Right renal cortex interstitium (tissue), 3 donors: ENCODE results near the gene LHX8. TPM values are rescaled to one million over a fixed set of nuclear protein-coding genes. Genes with fewer than 3 reads are reported as not detected.
"Not testable (repeated sequence)": the region's sequence is repeated elsewhere in the genome, so short reads cannot be mapped to it uniquely, and the experiment has no call there.

ENCODE experiments used
- DNase-seq, 3 donors: peaks; one replicate each; pipeline ENCODE4 v3.0.0-alpha.2; 2013; ENCODE audit warnings: low read depth in 3 of 3, low spot score in 2 of 3
- polyA plus RNA-seq, 3 donors: library from polyadenylated mRNA; unstranded; fragments of 120-200 nt; gene quantifications; one replicate each; pipeline ENCODE4 v1.2.1, GENCODE V29; 2013; ENCODE audit not compliant: insufficient read length in 3 of 3

The LHX8 gene
- polyA plus RNA-seq, result not detected

DNA sequence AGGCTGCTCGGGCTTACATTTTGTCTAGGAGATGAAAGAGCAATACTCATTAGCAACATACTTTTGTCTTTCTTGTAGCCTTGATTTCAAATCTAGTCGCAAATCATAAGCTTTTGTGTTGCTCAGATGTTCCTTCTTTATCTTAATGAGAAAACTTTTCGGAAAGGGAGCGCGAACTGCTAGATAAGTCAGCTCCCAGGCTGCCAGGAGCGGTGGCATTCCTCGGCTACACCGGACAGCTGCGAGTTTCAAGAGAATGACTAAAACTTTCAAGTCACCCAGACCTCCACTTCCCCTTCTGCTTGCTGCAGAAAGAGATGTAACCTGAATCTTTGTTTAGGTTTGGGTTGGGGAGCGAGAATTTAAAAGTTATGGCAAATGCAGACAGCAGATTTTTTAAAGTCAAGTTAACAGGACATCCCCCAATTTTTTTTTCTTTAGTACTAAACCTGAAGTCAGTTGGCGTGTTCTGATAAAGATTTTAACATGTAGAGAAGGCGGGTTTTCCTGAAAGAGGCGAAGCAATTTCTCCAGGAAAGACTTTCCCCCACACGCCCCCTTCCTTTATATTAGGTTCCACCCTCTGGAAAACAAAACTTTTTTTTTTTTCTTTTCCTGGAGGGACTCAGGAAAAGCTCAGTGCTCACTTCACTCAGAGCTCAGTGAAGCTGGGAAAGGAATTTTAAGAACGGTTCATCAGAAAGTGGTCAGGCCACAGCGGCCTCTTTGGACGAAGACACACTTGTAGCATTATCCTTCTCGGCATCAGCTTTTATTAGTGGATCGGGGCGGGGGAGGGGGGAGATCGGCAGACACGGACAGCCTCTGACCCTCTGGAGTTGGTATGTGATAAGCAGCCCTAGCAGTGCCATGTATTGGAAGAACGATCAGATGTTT is at the start of gene LHX8:
LHX8 (plus strand) TSS at position 639 of the 897 bp plus-strand sequence. CDS start 2,227 bp downstream, outside the sequence.
- no peak for DNase-seq

DNA sequence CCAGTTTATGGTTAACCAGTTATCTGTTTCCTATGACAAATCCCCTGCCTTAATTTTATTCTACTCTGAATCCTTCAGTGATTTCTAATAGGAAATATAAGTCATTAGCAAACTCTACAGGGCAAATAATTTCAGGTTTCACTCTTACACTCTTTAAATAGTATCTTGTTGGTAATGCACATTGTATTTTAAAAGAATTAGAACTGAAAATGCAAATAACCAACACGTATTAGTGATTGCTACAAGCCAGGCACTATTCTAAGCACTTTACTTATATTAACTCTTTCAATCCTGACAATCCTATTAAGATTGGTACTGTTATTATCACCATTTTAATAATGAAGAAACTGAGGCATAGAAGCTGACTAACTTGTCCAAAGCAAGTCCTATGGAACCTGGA is 48.3 kb upstream of the LHX8 start:
- DNase-seq, result no peak

DNA sequence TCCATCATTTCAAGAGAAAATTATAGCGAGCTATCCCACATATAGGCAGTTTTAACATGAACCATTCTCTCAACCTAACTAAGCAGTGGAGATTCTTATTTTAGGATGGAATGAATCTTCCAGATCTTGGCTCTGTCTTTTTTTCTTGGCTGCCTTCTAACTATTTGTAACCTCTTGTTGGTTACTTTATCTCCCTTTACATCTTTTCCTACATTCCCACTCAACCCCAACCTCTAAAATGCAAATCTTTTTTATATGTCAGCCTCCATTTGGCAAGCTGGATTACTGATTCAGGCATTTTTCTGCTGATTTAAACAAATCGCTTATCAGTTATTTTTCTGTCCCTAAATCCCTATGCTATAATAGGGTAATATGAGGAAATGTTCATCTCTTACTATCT is 46.9 kb upstream of the LHX8 start:
- DNase-seq, result no peak

DNA sequence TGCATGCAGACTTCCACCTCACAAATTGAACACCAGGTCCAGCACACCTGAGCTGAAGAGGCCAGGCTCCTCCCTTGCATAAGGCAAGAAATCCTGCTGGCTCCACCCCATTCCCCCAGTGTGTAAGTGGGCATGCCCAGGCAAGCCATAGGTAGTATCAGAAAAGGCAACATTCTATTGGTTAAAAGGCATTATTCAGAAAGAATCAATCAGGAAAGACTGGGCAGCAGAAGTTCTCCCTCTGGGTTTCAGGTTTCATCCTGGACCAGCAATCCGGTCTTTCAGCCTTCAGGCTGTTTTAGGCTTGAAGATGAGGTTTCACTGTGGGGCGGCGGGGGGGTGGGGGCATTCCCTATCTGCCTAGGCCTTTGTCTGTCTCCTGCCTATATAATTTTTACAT is 42.0 kb upstream of the LHX8 start:
- DNase-seq, result no peak

DNA sequence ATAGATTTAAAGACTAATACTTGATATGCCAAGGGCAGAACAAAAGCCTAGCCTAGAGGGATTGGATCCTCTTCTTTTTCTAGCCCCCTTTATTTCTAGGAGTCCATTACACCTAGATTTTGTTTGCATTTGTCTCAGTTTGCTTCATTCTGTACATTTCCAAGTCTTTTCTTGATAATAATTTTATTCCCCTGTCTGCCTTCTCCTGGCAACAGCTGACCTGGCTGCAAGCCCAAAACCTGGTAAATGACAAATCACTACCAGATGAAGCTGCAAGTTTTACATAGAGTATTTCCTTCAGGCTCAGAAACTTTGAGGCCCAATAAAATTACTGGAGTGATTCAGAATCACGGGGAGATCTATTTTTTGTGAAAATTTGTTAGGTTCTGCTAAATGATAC is 36.5 kb upstream of the LHX8 start:
- DNase-seq, result no peak

DNA sequence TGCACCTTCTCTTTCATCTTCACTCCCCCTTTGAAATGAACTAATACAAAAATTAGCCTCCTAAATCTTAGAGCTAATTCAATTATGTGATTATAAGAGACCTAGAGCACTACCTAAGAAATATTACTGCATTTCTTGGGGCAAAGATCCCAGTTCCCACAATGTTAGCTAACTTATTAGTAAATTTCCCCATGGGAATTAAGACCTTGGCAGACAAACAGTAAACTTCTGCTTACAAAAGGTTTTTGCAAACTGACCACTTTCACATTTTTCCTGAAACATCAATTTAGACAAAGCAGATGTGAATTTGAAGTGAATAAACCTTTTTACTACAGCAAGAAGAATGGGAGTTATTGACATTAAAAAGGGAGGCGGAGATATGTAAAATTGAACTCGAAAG is 34.6 kb upstream of the LHX8 start:
- DNase-seq, result no peak

- no peak for DNase-seq
These were observed 33.6 kb upstream of the LHX8 start for GRCh38 chr1:75100481-75101092.

DNA sequence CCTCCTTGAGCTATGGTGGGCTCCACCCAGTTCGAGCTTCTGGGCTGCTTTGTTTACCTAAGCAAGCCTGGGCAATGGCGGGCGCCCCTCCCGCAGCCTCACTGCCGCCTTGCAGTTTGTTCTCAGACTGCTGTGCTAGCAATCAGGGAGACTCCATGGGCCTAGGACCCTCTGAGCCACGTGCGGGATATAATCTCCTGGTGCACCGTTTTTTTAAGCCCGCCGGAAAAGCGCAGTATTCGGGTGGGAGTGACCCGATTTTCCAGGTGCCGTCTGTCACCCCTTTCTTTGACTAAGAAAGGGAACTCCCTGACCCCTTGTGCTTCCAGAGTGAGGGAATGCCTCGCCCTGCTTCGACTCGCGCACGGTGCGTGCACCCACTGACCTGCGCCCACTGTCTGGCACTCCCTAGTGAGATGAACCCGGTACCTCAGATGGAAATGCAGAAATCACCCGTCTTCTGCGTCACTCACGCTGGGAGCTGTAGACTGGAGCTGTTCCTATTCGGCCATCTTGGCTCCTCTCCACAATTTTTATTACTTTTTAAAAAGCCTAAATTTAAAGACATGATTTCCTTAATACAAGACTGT is 21.7 kb upstream of the LHX8 start:
- not testable (repeated sequence) for DNase-seq

GRCh38 chr1:75115654-75116053 is 18.5 kb upstream of the LHX8 start:
- no peak for DNase-seq

DNA sequence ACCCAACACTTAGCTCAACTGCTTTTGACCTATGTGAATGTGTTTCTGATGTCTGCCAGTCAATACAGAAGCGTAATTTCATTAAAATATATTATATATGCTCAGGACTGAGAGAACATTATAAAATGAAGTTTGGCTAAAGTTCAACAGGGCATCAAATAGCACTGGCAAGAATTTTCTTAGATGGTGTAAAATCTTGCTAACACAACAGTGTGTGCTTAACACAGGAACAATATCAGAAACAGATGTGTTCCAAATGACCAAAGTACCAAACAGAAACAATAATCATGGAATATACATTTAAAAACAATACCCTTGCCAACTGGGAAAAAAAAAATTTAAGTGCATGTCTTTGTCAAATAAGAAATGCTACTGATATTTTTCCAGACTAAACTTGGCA is 10.4 kb upstream of the LHX8 start:
- DNase-seq, result no peak

GRCh38 chr1:75124510-75124909 is 9.7 kb upstream of the LHX8 start:
- no peak for DNase-seq

DNA sequence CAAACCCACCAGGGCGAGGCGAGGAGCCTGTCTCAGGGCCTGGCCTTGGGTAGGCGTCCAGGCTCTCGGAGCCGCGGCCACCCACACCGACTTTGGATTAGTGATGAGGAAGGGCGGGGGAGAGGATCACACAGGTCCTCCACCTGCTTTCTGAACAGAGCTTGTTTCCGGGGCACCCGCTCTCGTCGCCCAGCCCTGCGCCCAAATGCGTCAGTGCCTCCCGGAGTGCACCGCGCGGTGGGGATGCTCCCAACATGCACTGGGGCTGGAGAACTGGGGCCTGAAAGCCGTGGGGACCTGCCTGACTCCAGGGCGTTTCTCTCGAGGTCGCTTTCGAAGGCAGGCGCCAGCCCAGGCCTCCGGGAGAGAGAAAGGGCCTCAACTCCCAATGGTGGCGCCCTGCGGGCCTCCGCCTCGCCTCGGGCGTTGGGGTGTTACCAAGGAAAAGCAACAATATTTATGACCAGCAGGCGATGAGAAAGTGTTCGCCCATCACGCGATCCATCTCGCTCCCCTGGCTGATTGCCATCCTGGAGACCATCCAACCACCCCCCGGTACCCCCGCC is 8.9 kb upstream of the LHX8 start:
- DNase-seq, result no peak

DNA sequence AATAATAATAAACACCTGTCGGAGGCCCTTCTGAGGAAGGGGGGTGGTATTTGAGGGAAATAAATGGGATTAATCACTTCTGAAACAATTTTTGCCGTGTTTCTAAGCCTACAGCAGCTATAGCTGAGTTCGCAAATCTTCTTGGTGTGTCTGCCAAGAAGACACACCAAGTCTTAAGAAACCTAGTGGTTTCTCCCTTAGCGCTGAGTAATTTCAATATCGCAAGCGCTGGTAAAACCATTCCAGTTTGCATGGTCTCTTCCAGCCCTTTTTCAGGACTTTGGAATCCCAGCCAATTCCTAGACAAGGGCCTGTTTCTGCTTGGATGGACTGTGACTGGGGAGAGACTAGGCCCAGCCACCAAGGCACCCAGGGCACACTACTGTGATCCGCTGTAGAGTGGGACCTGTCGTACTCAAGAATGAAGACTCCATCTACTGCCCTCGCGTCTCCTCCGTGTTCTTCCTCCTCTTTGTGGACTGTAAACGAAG is 7.5 kb upstream of the LHX8 start:
- no peak for DNase-seq

DNA sequence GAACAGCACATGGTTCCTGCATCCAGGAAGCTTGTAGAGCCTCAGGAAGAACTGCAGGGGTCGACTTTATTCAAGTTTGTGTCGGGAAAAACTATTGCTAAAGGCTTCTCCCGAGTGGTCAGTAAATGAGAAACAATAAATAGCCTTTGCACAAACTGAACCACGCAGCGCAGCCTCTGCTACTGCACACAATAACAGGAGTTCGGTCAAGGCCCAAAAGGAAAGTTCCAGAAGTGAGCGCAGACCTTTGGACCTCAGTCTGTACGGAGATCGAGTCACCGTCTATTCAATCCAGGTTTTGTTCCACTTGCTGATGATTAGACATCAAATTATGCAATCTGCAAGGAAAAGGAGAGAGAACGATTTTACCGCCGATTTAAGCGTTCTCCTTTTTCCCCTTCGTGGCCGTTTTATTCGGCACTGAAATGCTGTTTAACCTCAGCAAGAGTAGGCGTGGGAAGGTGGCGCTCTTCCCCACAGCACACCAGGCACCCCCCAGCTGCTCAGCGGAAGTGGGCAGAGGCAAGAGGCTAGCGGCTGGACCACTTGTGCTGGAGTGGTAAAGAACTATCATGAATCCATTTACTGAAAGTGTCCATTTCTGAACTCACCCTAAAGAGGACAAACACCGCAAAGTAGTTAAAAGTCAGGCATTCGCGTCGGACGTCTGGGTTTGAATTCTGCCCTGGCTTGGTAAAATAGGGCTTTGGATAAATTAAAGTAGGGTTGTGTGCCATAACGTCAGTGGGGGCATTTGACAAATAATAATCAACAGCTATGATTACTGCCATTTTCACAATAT is 6.1 kb upstream of the LHX8 start:
- no peak for DNase-seq

GRCh38 chr1:75129660-75129982 is 4.6 kb upstream of the LHX8 start:
- DNase-seq, result no peak

- DNase-seq, result no peak
These were observed 4.0 kb upstream of the LHX8 start for GRCh38 chr1:75129983-75130789.

- no peak for DNase-seq
These were observed 3.2 kb upstream of the LHX8 start for GRCh38 chr1:75130865-75131564.

- no peak for DNase-seq
These were observed 2.5 kb upstream of the LHX8 start for GRCh38 chr1:75131565-75132241.
